ENCODE measurements around the gene ARL15.

- TF ChIP-seq POLR2A (IDR thresholded peaks at IDR 0.05; ENCODE audit: low read depth, low read length) (no peak), CTCF (conservative IDR thresholded peaks at IDR 0.05; ENCODE audit: low read depth, low read length) (no peak), FOS (IDR thresholded peaks at IDR 0.05; ENCODE audit: low read depth, low read length) (no peak), ELK1 (IDR thresholded peaks at IDR 0.05; ENCODE audit: borderline replicate concordance, low read depth, low read length) (no peak), RAD21 (IDR thresholded peaks at IDR 0.05; ENCODE audit: low read length) (no peak), RFX5 (IDR thresholded peaks at IDR 0.05; ENCODE audit: low read depth, low read length) (no peak), SMC3 (IDR thresholded peaks at IDR 0.05; ENCODE audit: low read depth, low read length) (no peak), CEBPB (IDR thresholded peaks at IDR 0.05; ENCODE audit: low read depth, low read length) (no peak), MXI1 (IDR thresholded peaks at IDR 0.05; ENCODE audit: borderline replicate concordance, low read depth, low read length) (no peak), BHLHE40 (IDR thresholded peaks at IDR 0.05; ENCODE audit: low read depth, low read length) (no peak), USF2 (IDR thresholded peaks at IDR 0.05; ENCODE audit: low read depth, low read length) (no peak), RCOR1 (IDR thresholded peaks at IDR 0.05; ENCODE audit: insufficient replicate concordance, low read length) (no peak)
Measured at GRCh38 chr5:53882676-53883031, 427.7 kb downstream of the ARL15 start.
